GM12874 (cell line): ENCODE results near the gene CD46.

Source experiments
- TF ChIP-seq, protein P1 (sequence below): IDR thresholded peaks from 2 replicates; pipeline ENCODE4 v1.5.1; 2011; ENCODE audit warnings: low read depth, mild to moderate bottlenecking, control low read depth, low read length, moderate library complexity; ENCODE audit not compliant: insufficient read depth

CD46 gene

DNA sequence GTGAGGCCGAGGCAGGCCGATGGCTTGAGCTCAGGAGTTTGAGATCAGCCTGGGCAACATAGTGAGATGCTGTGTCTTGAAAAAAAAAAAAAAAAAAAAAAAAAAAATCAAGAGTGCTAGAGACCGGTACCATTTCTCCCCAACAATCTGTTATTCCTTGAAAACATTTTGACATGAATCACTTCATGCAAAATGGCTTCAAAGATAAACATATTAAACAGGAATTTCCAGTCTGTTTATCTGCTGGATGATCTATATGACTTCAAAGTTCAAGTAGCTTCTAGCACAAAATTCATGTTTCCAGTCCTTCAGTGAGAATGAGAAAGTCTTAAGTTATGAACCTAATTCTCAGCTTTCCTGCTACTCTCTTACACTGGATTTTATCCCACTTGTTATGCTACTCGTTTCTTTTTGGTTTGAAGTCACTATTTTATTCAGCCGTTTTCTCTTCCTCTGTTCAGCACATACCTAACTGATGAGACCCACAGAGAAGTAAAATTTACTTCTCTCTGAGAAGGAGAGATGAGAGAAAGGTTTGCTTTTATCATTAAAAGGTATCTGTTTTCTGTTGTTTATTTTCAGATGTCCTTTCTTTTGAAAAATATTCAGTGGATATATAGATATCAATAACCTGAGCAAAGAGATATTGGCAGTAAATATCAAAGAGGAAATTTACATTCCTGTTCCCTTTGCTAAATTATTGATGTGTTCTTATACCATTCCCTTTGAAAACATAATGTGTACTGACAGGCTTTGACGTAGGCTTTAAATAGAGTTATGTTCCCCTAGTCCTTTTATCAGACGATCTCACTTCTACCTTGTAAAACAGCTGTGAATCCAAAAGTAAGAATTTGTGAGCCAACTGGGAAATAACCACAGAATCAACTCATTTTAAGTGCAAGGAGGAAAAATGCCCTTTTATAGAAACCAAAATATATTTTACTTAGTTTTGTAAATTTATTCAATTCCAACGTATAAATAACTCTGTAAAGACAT, 38.2 kb downstream of the CD46 start:
- TF ChIP-seq, protein P1, sequence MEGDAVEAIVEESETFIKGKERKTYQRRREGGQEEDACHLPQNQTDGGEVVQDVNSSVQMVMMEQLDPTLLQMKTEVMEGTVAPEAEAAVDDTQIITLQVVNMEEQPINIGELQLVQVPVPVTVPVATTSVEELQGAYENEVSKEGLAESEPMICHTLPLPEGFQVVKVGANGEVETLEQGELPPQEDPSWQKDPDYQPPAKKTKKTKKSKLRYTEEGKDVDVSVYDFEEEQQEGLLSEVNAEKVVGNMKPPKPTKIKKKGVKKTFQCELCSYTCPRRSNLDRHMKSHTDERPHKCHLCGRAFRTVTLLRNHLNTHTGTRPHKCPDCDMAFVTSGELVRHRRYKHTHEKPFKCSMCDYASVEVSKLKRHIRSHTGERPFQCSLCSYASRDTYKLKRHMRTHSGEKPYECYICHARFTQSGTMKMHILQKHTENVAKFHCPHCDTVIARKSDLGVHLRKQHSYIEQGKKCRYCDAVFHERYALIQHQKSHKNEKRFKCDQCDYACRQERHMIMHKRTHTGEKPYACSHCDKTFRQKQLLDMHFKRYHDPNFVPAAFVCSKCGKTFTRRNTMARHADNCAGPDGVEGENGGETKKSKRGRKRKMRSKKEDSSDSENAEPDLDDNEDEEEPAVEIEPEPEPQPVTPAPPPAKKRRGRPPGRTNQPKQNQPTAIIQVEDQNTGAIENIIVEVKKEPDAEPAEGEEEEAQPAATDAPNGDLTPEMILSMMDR = no peak

DNA sequence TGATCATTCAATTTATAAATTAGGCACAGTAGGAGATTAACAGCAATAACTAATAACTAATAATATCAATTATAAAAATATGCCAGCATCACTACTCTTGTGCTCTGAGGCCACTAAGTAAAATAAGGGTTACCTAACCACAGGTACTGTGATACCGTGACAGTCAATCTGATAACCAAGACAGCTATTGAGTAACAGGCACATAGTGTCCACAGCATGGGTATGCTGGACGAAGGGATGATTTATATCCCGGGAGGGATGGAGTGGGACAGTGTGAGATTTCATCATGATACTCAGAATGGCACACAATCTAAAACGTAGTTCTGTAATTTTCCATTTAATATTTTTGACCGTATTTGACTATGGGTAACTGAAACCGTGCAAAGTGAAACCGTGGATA, 39.4 kb downstream of the CD46 start:
- TF ChIP-seq, protein P1 = no peak

DNA sequence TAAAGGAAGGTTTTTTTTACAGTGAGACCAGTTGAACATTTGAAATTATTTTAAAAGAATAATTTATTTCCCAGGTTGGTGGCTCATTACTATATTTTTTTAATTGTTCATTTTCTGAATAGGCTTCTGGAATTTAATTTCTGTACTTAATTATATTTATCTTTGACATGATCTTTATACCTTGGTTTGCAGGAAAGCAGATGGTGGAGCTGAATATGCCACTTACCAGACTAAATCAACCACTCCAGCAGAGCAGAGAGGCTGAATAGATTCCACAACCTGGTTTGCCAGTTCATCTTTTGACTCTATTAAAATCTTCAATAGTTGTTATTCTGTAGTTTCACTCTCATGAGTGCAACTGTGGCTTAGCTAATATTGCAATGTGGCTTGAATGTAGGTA, 41.5 kb downstream of the CD46 start:
- TF ChIP-seq, protein P1 = no peak

DNA sequence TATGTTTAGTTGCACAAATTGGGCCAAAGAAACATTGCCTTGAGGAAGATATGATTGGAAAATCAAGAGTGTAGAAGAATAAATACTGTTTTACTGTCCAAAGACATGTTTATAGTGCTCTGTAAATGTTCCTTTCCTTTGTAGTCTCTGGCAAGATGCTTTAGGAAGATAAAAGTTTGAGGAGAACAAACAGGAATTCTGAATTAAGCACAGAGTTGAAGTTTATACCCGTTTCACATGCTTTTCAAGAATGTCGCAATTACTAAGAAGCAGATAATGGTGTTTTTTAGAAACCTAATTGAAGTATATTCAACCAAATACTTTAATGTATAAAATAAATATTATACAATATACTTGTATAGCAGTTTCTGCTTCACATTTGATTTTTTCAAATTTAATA, 43.0 kb downstream of the CD46 start:
- TF ChIP-seq, protein P1 = no peak

DNA sequence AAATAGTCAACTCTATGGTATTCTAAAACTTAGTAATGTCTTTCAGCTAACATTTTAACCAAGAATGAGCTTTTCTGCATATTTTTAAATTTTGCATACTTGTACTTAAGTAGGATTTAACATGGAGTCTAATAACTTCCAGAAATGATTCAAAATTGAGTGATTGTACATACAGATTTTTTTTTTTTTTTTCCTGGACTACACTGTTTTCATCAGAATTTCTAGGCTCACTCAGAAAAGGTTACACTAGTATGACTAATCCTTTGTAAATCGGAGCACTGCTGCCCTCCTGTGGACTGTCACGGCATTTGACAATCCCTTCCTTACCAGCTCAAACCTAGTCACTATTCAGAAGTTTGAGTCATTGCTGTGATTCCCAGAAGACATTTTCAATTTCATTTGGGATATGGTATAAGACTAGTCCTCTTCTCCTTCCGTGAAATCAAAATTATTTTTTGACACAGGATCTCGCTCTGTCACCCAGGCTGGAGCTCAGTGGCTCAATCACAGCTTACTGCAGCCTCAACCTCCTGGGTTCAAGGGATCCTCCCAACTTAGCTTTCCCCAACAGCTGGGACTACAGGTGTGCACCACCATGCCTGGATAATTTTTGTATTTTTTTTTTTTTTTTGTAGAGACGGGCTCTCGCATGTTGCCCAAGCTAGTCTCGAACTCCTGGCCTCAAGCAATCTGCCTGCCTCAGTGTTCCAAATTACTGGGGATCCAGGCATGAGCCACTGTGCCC, 45.5 kb downstream of the CD46 start:
- TF ChIP-seq, protein P1 = peak; percentile 66

DNA sequence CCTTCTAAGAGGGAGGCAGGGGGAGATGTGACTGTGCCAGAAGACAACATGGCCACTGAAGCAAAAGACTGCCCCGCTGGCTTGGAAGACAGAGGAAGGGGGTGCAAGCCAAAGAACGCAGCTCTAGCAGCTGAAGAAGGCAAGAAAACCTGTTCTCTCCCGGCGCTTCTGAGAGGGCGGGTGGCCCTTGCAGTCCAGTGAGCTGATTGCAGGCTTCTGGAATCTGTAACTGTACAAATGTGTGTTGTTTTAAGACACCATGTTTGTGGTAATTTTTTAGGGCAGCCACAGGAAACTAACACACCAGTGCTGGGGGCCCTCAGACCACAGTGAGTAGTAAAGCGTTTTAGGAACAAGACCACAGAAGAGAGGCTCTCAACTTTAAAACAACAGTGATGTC, 47.0 kb downstream of the CD46 start:
- TF ChIP-seq, protein P1 = no peak

DNA sequence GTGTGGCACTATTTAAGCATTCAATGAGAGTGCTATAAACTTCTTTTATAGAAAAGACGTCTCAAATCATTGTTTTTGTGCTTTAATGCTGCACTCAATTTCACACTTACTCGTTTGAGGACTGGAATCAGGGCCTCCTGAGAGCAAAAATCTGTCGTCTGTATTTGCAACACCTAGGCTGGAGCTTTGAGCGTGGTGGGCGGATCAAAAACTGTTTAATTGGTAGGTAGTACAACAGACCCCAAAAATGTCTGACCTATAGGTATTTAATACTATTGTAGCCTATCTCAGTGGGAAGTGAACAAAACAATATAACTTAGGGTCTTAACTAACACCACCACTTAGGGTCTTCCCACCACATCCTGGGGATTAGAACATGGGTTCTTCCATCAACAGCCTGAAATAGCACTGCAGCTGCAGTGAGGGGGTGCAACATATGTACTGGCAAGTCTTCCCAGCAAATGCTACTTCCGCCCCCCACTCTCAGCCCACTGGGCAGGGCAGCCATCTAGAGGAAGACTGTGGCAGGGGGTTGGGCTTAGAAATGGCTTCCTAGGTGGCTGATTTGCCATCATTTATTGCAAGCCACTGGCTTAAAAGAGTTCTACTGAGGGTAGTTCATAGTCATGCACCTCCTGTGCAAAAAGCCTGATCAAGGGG, 48.3 kb downstream of the CD46 start:
- TF ChIP-seq, protein P1 = no peak
